NT2/D1 (cell line): ENCODE data around the gene WNT3A.

Experiments used
- SUZ12 ChIP-seq: IDR thresholded peaks from 2 replicates; pipeline ENCODE4 v1.6.1; 2011; ENCODE audit not compliant: insufficient read length, insufficient read depth; ENCODE audit errors: extremely low read depth
- YY1 ChIP-seq: IDR thresholded peaks from 2 replicates; pipeline ENCODE4 v1.6.1; 2011; ENCODE audit not compliant: insufficient read length, insufficient read depth
- ZNF274 ChIP-seq: IDR thresholded peaks from 2 replicates; pipeline ENCODE4 v1.6.1; 2011; ENCODE audit warnings: mild to moderate bottlenecking, low read depth, low read length

DNA sequence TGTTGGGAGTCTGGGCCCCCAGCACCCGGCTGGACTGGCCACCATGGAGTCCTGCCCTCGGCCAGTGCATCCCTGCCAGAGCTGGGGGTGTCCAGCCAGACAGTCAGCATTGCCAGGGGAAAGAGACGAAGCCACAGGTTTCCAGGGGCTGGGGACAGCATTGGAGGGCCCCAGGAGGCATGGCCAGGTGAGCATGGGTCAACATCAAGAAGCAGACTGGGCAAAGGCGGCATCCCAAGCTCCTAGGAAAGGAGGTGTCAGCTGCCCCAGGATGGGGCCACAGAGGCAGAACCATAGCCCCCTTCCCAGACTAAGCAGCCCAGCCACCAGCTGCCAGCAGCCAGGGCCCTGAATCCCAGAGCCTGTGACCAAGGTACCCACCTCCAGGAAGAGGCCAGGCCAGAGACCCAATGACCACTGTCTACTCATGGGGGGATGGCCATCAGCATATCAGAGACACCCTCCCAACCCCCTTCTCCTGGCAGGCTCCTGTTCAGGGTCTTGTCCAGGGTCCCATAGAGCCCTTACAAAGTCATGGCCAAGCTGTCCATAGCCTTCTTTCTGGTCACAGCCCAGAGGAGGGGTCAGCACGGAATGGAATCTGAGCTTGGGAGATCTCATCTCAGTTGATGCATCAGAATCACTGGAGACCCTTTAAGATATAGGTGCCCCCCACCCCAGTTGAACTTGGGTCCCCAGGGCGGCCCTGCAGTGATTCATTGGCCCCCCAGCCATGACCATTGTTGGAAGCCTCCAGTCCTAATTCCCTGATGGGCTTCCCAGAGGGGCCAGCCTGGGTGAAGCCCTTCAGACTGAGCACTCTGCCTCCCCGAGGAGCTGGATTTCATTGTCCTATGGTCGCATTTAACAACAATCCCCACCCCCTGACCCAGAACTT lies 32.5 kb downstream of the WNT3A start:
- TF ChIP-seq SUZ12 (no peak), ZNF274 (no peak), YY1 (no peak)
